HG03045 (cell line): ENCODE measurements around the gene C15orf40.
"Not testable (repeated sequence)": the region's sequence is repeated elsewhere in the genome, so short reads cannot be mapped to it uniquely, and the experiment has no call there.

Experiments used
- ATAC-seq: cut with Tn5 transposase; IDR thresholded peaks from one replicate; pipeline ENCODE4 v1.9.1; 2021; ENCODE audit warnings: mild to moderate bottlenecking, moderate library complexity; ENCODE audit not compliant: unreplicated experiment

C15orf40 gene

GRCh38 chr15:82952158-82953081, 59.0 kb downstream of the C15orf40 start, which contains the start of gene HOMER2:
HOMER2 (minus strand) TSS chr15:82952720; CDS start chr15:82952535, 185 bp downstream.
- ATAC-seq, result peak; percentile 46

- no peak for ATAC-seq
Observed at GRCh38 chr15:82951472-82952157, 59.8 kb downstream of the C15orf40 start.

GRCh38 chr15:82950746-82951370, 60.6 kb downstream of the C15orf40 start:
- ATAC-seq, result no peak

GRCh38 chr15:82950295-82950694, 61.1 kb downstream of the C15orf40 start:
- ATAC-seq, result no peak

GRCh38 chr15:82946155-82946701, 65.2 kb downstream of the C15orf40 start:
- no peak for ATAC-seq

GRCh38 chr15:82945326-82945725, 66.1 kb downstream of the C15orf40 start:
- ATAC-seq, result no peak

- ATAC-seq, result no peak
Observed at GRCh38 chr15:82944821-82945220, 66.6 kb downstream of the C15orf40 start.

- ATAC-seq, result no peak
Observed at GRCh38 chr15:82944056-82944455, 67.4 kb downstream of the C15orf40 start.

GRCh38 chr15:82943176-82943575, 68.3 kb downstream of the C15orf40 start:
- ATAC-seq, result no peak

GRCh38 chr15:82942691-82943090, 68.7 kb downstream of the C15orf40 start:
- no peak for ATAC-seq

GRCh38 chr15:82939678-82940077, 71.8 kb downstream of the C15orf40 start:
- ATAC-seq, result not testable (repeated sequence)
